H9 (cell line): ENCODE measurements around the gene MARK2. TPM values are rescaled to one million over a fixed set of nuclear protein-coding genes. Genes with fewer than 3 reads are reported as not detected.

Source experiments
- DNase-seq: peaks from one replicate; pipeline ENCODE4 v3.0.0-alpha.2; 2017
- H2AFZ ChIP-seq: one replicate; pipeline ENCODE4 v1.6.1; 2013; ENCODE audit warnings: mild to moderate bottlenecking, low read length, control low read depth, moderate library complexity
- H2AK5ac ChIP-seq: 2 replicates; pipeline ENCODE4 v1.6.1; 2013; ENCODE audit warnings: low read length, control low read depth, mixed read lengths; ENCODE audit not compliant: insufficient read length
- H2BK120ac ChIP-seq: one replicate; pipeline ENCODE4 v1.6.1; 2013; ENCODE audit warnings: low read depth, mild to moderate bottlenecking, low read length, control low read depth, inconsistent platforms; ENCODE audit not compliant: poor library complexity, severe bottlenecking
- H2BK12ac ChIP-seq: 2 replicates; pipeline ENCODE4 v1.6.1; 2013; ENCODE audit warnings: low read length, control low read depth, mixed read lengths, low read depth; ENCODE audit not compliant: insufficient read length
- H2BK15ac ChIP-seq: 2 replicates; pipeline ENCODE4 v1.6.1; 2013; ENCODE audit warnings: low read depth, low read length, control low read depth
- H2BK20ac ChIP-seq: one replicate; pipeline ENCODE4 v1.6.1; 2013; ENCODE audit warnings: low read depth, mild to moderate bottlenecking, low read length, control low read depth, inconsistent platforms; ENCODE audit not compliant: poor library complexity, severe bottlenecking
- H2BK5ac ChIP-seq: 2 replicates; pipeline ENCODE4 v1.6.1; 2013; ENCODE audit warnings: low read length, control low read depth, mixed read lengths; ENCODE audit not compliant: insufficient read length
- H3K14ac ChIP-seq: 2 replicates; pipeline ENCODE4 v1.6.1; 2013; ENCODE audit warnings: low read length, control low read depth; ENCODE audit not compliant: insufficient read depth
- H3K18ac ChIP-seq: 2 replicates; pipeline ENCODE4 v1.6.1; 2013; ENCODE audit warnings: low read depth, mild to moderate bottlenecking, mixed read lengths, low read length, control low read depth; ENCODE audit not compliant: insufficient read length
- H3K23ac ChIP-seq: 2 replicates; pipeline ENCODE4 v1.6.1; 2013; ENCODE audit warnings: low read length, control low read depth, mixed read lengths, low read depth; ENCODE audit not compliant: insufficient read length
- H3K23me2 ChIP-seq: 2 replicates; pipeline ENCODE4 v1.6.1; 2013; ENCODE audit warnings: low read depth, mild to moderate bottlenecking, mixed read lengths, low read length, control low read depth; ENCODE audit not compliant: insufficient read length, poor library complexity, severe bottlenecking
- H3K27ac ChIP-seq: 2 replicates; pipeline ENCODE4 v1.5.1; 2013; ENCODE audit warnings: low read length, control low read depth, mixed read lengths, low read depth; ENCODE audit not compliant: insufficient read length
- H3K27me3 ChIP-seq: 2 replicates; pipeline ENCODE4 v1.6.1; 2013; ENCODE audit warnings: low read length, control low read depth, inconsistent platforms; ENCODE audit not compliant: insufficient read depth
- H3K4ac ChIP-seq: 2 replicates; pipeline ENCODE4 v1.6.1; 2013; ENCODE audit warnings: low read depth, mild to moderate bottlenecking, control low read depth, inconsistent platforms, low read length, moderate library complexity
- H3K4me1 ChIP-seq: 2 replicates; pipeline ENCODE4 v1.6.1; 2013; ENCODE audit warnings: low read length, control low read depth, inconsistent platforms; ENCODE audit not compliant: insufficient read depth
- H3K4me2 ChIP-seq: 2 replicates; pipeline ENCODE4 v1.6.1; 2013; ENCODE audit warnings: low read length, control low read depth, mixed read lengths; ENCODE audit not compliant: insufficient read length, insufficient read depth
- H3K56ac ChIP-seq: 2 replicates; pipeline ENCODE4 v1.6.1; 2013; ENCODE audit warnings: low read depth, mild to moderate bottlenecking, mixed read lengths, low read length, control low read depth; ENCODE audit not compliant: insufficient read length
- H3K79me1 ChIP-seq: 2 replicates; pipeline ENCODE4 v1.6.1; 2013; ENCODE audit warnings: low read depth, mild to moderate bottlenecking, moderate library complexity, low read length, control low read depth, inconsistent platforms; ENCODE audit not compliant: insufficient read depth, poor library complexity, severe bottlenecking
- H3K79me2 ChIP-seq: 2 replicates; pipeline ENCODE4 v1.6.1; 2013; ENCODE audit warnings: low read length, control low read depth, inconsistent platforms; ENCODE audit not compliant: insufficient read depth
- H3K9ac ChIP-seq: 2 replicates; pipeline ENCODE4 v1.6.1; 2013; ENCODE audit warnings: low read length, control low read depth, mixed read lengths; ENCODE audit not compliant: insufficient read length; ENCODE audit errors: extremely low read depth
- H3K9me3 ChIP-seq: one replicate; pipeline ENCODE4 v1.6.1; 2013; ENCODE audit warnings: low read depth, low read length, inconsistent platforms; ENCODE audit not compliant: control insufficient read depth
- H3T11ph ChIP-seq: one replicate; pipeline ENCODE4 v1.6.1; 2013; ENCODE audit warnings: mild to moderate bottlenecking, low read length, control low read depth, inconsistent platforms
- H4K20me1 ChIP-seq: one replicate; pipeline ENCODE4 v1.6.1; 2013; ENCODE audit not compliant: control insufficient read depth, insufficient read length, insufficient read depth
- H4K5ac ChIP-seq: 2 replicates; pipeline ENCODE4 v1.6.1; 2013; ENCODE audit warnings: low read depth, mild to moderate bottlenecking, mixed read lengths, low read length, control low read depth; ENCODE audit not compliant: insufficient read length
- H4K8ac ChIP-seq: replicated peaks from 2 replicates; pipeline ENCODE4 v1.6.1; 2013; ENCODE audit warnings: low read length, control low read depth, mixed read lengths, low read depth; ENCODE audit not compliant: insufficient read length
- H4K91ac ChIP-seq: 2 replicates; pipeline ENCODE4 v1.6.1; 2013; ENCODE audit warnings: low read depth, mild to moderate bottlenecking, moderate library complexity, mixed read lengths, low read length, control low read depth; ENCODE audit not compliant: insufficient read length
- H3K27ac Mint-ChIP-seq, 3 experiments: 2 replicates in 2 of 3; 3 replicates in 1 of 3; pipeline ENCODE4 v1.8.0; 2020 to 2021; ENCODE audit warnings: mixed read lengths in 3 of 3, mild to moderate bottlenecking in 1 of 3, moderate library complexity in 1 of 3
- H3K27me3 Mint-ChIP-seq: 2 replicates; pipeline ENCODE4 v1.8.0; 2021; ENCODE audit warnings: low read depth, mild to moderate bottlenecking, moderate library complexity, mixed read lengths
- H3K36me3 Mint-ChIP-seq, 3 experiments: 2 replicates in 2 of 3; 3 replicates in 1 of 3; pipeline ENCODE4 v1.8.0; 2020 to 2021; ENCODE audit warnings: low read depth in 3 of 3, mixed read lengths in 3 of 3; ENCODE audit not compliant: insufficient read depth in 1 of 3
- H3K4me1 Mint-ChIP-seq, 2 experiments: 2 replicates each; pipeline ENCODE4 v1.8.0; 2020; ENCODE audit warnings: mixed read lengths in 2 of 2
- H3K4me3 Mint-ChIP-seq, 2 experiments: 2 replicates in 1 of 2; 3 replicates in 1 of 2; pipeline ENCODE4 v1.8.0; 2020 to 2021; ENCODE audit warnings: mild to moderate bottlenecking in 2 of 2, mixed read lengths in 2 of 2, moderate library complexity in 1 of 2
- H3K9me3 Mint-ChIP-seq, 2 experiments: 2 replicates in 1 of 2; 3 replicates in 1 of 2; pipeline ENCODE4 v1.8.0; 2020; ENCODE audit warnings: mild to moderate bottlenecking in 2 of 2, mixed read lengths in 2 of 2, moderate library complexity in 1 of 2
- CTCF ChIP-seq: fragments of 200-600 bp; sonication (generic); conservative IDR thresholded peaks from 3 replicates; pipeline ENCODE4 v1.8.0; 2021; ENCODE audit warnings: antibody characterized with exemption, mild to moderate bottlenecking
- WGBS: extraction: QIAGEN DNeasy Blood & Tissue Kit; methylation state at CpG from one replicate; pipeline ENCODE4 v1.1.7; 2013; ENCODE audit warnings: missing lambda C conversion rate, low lambda C conversion rate, mixed read lengths; ENCODE audit not compliant: insufficient read length; ENCODE audit errors: extremely low coverage; 5-methylcytosine and 5-hydroxymethylcytosine counted together
- total RNA-seq: library from RNA; stranded (reverse); gene quantifications from 2 replicates; pipeline ENCODE4 v1.2.1, GENCODE V29; 2021

MARK2 gene
- total RNA-seq, 1 experiment from 2014 or later, result 45.7 TPM

- no peak for TF ChIP-seq CTCF
- H2BK15ac ChIP-seq, result no peak overlapping the region
Observed at GRCh38 chr11:63821411-63821810, 17.5 kb upstream of the MARK2 start.

More at GRCh38 chr11:63821411-63821810, 17.5 kb upstream of the MARK2 start:
- no peak overlapping the region for H2BK12ac ChIP-seq
- H3K23me2 ChIP-seq, result no peaks in the 10 kb centered on the region
- no peak overlapping the region for H3K4ac ChIP-seq
- no peak overlapping the region for H3K14ac ChIP-seq
- WGBS, result no CpG with 5 or more reads among the region's 5 CpGs
- no peak overlapping the region for H4K8ac ChIP-seq
- H4K20me1 ChIP-seq, result peaks cover 3% of the 10 kb centered on the region
- peaks cover 0 to 3% of the 10 kb centered on the region in 2 experiments; a peak in 1 of 4 replicates for H3K4me1 Mint-ChIP-seq
- H3K9ac ChIP-seq, result no peak overlapping the region
- peaks cover 58 to 94% (median 94%) of the 10 kb centered on the region in 3 experiments for H3K36me3 Mint-ChIP-seq
- no peak overlapping the region for H2BK120ac ChIP-seq
- no peak overlapping the region for H2BK5ac ChIP-seq
- no peak overlapping the region for H3K18ac ChIP-seq
- no peak overlapping the region for H4K91ac ChIP-seq
- no peaks in the 10 kb centered on the region for H3K27me3 Mint-ChIP-seq
- no peaks in the 10 kb centered on the region for H3K9me3 ChIP-seq
- H2AFZ ChIP-seq, result no peak overlapping the region
- no peak overlapping the region for H3K4me3 Mint-ChIP-seq
- H3K23ac ChIP-seq, result no peak overlapping the region
- H3K4me2 ChIP-seq, result no peak overlapping the region
- peaks cover 2% of the 10 kb centered on the region; the same call in 1 of the 2 replicates for H3K79me2 ChIP-seq
- no peaks in the 10 kb centered on the region for H3K27me3 ChIP-seq
- H4K5ac ChIP-seq, result no peak overlapping the region
- H3K27ac Mint-ChIP-seq, result no peak overlapping the region
- no peak overlapping the region for H3K56ac ChIP-seq
- no peak overlapping the region for H2AK5ac ChIP-seq
- no peak overlapping the region for H3T11ph ChIP-seq
- H3K79me1 ChIP-seq, result peaks cover 4% of the 10 kb centered on the region
- H3K27ac ChIP-seq, result no peak overlapping the region
- no peaks in the 10 kb centered on the region for H3K9me3 Mint-ChIP-seq
- no peaks in the 10 kb centered on the region for H3K4me1 ChIP-seq
- H2BK20ac ChIP-seq, result no peak overlapping the region
- DNase-seq, result no peak
